NCI-H1105 (cell line): ENCODE data around the gene TRIM56.
"Not testable (repeated sequence)": the region's sequence is repeated elsewhere in the genome, so short reads cannot be mapped to it uniquely, and the experiment has no call there.

Experiments
- DNase-seq: peaks from one replicate; lab custom pipeline; 2025; lab: John Stamatoyannopoulos, UW

Gene TRIM56

DNA sequence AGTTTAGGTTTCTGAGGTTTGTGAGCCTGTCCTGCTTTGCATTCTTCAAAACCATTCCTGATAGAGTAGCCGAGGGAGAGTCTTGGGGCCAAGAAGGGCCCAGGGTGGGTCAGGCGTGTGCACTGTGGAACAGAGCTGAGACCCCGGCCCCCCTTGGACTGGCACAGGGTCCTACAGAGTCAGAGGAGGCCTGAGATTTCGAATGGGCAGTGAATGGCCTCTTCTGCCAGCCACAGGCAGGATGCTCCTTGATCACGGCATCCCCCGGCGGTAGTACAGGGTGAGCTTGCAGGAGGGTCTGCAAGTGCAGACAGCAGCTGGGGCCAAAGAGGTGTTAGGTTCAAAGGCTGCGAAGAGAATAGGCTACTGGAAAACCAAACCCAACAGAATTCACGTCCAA lies 4.6 kb downstream of the TRIM56 start:
- no peak for DNase-seq

DNA sequence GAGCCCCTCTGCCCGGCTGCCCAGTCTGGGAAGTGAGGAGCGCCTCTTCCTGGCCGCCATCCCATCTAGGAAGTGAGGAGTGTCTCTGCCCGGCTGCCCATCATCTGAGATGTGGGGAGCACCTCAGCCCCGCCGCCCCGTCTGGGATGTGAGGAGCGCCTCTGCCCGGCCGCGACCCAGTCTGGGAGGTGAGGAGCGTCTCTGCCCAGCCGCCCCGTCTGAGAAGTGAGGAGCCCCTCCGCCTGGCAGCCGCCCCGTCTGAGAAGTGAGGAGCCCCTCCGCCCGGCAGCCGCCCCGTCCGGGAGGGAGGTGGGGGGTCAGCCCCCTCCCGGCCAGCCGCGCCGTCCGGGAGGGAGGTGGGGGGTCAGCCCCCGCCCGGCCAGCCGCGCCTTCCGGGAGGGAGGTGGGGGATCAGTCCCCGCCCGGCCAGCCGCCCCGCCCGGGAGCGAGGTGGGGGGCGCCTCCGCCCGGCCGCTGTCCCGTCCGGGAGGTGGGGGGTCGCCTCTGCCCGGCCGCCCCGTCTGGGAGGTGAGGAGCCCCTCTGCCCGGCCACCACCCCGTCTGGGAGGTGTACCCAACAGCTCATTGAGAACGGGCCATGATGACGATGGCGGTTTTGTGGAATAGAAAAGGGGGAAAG lies 7.1 kb downstream of the TRIM56 start:
- not testable (repeated sequence) for DNase-seq

DNA sequence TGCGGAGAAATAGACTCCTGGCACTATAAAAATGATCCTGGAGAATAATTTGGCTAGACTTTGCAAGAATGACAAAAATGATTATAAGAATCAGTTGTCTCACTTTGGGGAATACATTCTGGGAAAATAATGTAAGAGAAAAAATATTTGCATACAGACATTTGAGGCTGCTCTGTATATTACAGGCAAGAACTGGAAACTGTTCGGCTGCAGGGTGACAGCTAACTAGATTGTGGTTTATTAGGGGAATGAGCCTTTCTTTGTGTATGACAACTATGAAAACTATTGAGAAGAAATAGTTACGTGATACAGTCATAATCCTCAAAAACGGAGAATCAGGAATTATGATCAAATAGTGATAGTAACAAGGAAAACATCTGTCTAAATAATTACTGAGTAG lies 8.6 kb downstream of the TRIM56 start:
- no peak for DNase-seq

DNA sequence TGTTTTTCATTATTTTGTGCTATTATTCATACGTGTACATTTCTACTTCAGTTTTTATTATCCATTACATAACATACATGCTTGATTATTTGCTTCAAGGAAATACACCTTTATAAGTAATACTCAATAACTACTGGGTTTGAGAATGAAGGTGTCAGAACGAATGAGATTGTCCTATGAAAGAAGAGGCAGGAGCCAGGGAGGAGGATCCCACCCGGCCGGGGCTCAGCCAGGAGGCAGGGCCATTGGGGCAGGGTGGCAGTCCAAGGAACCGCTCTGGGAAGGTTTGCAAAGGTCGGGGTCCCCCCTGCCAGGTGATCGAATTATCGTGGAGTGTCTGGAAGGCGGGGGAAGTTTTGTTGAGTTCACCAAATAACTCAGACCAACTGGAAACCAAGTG lies 9.1 kb downstream of the TRIM56 start:
- DNase-seq, result no peak

DNA sequence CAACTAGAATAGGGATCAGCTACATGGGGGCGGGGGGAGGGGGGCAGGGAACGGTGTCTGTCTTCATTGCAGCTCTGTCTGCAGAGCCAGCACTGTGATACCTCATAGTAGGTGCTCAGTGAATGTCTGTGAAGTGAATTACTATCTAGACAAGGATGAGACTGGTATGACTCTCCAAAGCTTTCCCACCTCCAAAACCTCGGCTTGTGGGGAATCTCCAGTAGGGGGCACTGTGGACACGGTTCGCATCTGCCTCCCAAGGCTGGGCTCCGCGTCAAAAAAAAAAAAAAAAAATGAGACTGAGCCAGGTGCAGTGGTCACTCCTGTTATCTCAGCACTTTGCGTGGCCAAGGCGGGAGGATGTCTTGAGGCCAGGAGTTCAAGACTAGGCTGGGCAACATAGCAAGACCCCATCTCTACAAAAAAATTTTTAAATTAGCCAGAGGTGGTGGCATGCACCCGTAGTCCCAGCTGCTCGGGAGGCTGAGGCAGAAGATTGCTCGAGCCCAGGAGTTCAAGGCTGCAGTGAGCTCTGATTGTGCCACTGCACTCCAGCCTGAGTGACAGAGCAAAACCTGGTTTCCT lies 9.6 kb downstream of the TRIM56 start:
- DNase-seq, result no peak

- DNase-seq, result no peak
These were observed 11.2 kb downstream of the TRIM56 start for GRCh38 chr7:101096331-101096956.

DNA sequence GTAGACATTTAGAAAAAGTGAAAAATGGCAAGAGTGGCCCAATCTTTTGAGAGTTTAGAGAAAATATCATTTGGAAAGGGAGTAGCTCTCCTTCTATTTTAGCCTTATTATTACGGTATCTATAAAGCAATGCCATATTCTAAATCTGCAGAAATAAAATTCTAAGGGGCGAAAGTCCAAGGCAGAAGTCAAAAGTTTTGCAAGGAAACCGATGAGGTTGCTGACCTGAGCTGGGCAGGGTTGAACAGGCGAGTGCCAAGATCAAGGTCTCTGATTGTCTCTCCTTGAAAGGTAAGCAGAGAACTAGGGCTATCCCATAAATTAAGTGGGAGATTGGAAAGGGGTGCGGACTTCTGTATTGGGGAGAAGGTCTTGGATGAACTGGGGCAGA lies 11.7 kb downstream of the TRIM56 start:
- DNase-seq, result no peak

- DNase-seq, result no peak
These were observed 12.3 kb downstream of the TRIM56 start for GRCh38 chr7:101097561-101097960.

DNA sequence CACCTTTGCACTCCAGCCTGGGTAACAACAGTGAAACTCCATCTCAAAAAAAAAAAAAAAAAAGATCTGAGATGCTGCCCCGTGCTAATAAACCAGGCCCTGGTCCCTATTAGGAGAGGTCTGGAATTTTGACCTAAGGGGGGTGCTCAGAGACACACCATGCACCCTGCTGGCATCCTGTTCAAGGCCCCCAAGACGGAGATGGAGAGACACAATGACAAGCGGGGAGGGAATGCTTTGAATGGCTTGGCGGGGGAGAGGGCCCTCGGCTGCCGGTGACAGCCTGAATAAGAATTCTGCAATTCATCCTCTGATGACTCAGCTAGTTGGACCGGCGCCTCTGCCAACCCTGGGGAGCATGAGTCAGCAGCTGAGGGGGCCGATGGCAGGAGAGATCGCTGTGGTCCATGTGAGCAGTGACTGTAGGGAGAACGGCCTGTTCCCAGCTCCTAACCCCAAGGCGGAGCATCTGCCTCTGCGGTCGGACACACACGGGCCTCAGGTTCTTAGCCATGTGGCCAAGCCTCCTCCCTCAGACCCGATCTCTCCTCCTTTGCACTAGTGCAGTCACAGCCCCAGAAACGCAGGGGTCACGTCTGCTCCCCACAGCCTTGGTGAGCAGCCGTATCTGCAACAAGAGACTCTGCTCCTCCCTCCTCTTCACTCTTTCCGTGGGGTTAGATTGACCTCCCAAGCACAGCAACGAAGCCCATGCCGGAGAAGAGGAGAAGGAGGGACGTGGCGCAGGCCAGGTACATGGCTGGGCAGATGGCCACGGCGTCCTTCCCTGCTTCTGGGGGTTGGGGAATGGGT lies 14.9 kb downstream of the TRIM56 start:
- DNase-seq, result peak; percentile 8

DNA sequence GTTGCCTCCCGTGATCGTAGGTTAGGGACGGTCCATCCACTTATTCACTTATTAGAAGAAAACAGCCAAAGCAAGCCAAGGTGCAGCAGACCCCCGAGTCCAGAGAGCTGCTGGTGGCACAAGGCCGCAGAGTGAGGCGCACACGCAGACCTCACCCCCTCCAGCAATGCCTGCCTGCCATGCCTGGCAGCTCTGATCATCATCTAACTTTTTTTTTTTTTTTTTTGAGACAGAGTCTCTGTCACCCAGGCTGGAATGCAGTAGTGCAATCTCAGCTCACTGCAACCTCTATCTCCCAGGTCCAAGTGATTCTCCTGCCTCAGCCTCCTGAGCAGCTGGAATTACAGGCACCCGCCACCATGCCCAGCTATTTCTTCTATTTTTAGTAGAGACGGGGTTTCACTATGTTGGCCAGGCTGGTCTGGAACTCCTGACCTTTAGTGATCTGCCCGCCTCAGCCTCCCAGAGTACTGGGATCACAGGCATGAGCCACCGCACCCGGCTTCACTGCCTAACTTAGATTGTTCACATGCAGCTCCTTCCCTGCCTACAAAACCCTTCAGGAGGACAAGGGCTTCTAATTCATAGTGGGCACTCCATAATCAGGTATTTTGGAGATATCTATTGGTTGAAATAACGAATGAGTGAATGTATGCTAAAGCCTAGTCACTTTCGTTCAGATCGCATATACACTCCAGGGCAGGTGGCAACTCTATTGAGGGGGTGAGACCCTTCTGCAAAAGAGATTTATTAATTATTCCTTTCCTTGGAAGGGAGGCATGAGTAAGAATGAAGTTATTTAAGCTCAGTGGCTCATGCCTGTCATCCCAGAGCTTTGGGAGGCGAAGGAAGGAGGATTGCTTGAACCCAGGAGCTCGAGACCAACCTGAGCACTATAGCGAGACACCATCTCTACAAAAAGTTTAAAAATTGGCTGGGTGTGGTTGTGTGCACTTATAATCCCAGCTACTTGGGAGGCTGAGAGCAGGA lies 15.9 kb downstream of the TRIM56 start:
- DNase-seq, result no peak

DNA sequence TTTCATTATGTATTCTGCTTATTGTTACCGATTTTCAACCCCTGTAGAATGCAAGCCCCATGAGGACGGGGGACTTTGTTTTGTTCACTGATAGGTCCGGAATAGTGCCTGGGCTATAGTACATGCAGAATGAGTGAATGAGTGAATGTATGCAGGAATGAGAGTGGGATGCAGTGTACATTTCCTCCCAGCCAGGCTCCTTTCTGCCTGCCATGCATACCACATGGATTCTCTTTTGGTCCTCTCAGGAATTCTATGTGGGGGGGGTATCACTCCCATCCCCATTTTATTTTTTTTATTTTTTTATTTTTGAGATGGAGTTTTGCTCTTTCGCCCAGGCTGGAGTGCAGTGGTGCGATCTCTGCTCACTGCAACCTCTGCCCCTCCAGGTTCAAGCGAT lies 16.7 kb downstream of the TRIM56 start:
- DNase-seq, result no peak

DNA sequence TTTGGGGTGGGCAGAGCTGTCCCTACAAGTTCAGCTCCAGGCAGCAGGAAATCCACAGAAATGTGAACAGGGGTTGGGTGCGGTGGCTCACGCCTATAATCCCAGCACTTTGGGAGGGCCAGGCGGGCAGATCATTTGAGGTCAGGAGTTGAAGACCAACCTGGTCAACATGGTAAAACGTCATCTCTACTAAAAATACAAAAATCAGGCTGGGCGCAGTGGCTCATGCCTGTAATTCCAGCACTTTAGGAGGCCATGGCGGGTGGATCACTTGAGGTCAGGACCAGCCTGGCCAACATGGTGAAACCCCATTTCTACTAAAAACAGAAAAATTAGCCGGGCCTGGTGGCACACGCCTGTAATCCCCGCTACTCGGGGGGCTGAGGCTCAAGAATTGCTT lies 18.4 kb downstream of the TRIM56 start:
- DNase-seq, result not testable (repeated sequence)

- no peak for DNase-seq
These were observed 19.0 kb downstream of the TRIM56 start for GRCh38 chr7:101104193-101104713.

GRCh38 chr7:101104799-101105198 lies 19.5 kb downstream of the TRIM56 start:
- no peak for DNase-seq

DNA sequence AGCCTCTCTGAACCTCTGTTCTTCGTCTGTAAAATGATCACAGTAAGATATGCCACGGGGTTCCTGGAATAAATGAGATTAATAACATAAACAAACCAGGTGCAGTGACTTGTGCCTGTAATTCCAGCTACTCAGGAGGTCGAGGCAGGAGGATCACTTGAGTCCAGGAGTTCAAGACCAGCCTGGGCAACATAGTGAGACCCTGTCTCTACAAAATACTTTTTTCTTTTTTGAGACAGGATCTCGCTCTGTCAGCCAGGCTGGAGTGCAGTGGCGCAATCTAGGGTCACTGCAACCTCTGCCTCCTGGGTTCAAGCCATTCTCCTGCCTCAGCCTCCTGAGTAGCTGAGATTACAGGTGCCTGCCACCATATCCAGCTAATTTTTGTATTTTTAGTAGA lies 20.0 kb downstream of the TRIM56 start:
- not testable (repeated sequence) for DNase-seq

- DNase-seq, result no peak
These were observed 21.1 kb downstream of the TRIM56 start for GRCh38 chr7:101106386-101106785.

GRCh38 chr7:101108330-101108857 lies 23.1 kb downstream of the TRIM56 start:
- DNase-seq, result no peak

GRCh38 chr7:101108961-101109360 lies 23.7 kb downstream of the TRIM56 start:
- no peak for DNase-seq

- DNase-seq, result no peak
These were observed 24.1 kb downstream of the TRIM56 start for GRCh38 chr7:101109368-101109767.

- DNase-seq, result no peak
These were observed 26.0 kb downstream of the TRIM56 start for GRCh38 chr7:101111261-101111660.

DNA sequence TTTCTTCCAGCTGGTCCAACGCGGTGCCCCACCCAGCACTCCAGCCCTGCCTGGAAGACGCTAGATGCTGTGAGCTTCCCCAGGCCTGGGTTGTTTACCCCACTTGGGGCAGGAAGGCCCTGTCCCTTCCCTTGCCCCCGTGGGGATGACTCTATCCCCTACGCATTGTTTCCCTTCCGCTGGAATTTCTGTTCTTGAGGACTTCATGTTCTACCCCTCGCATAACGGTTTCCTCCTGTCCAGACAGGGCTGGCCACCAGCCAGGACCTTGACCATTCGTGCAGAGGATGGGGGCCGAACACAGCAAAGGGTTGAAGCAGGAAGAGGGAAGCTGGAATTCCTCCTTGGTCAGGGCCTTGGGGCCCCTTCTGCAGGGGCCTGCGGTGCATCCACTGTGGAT lies 27.0 kb downstream of the TRIM56 start:
- no peak for DNase-seq
